ENCODE measurements around the gene TMCO1. TPM values are rescaled to one million over a fixed set of nuclear protein-coding genes. Genes with fewer than 3 reads are reported as not detected.
"Not testable (repeated sequence)": the region's sequence is repeated elsewhere in the genome, so short reads cannot be mapped to it uniquely, and the experiment has no call there.

TMCO1 gene
- polyA plus RNA-seq, 3 donors, result 145 to 171 (median 156) TPM

DNA sequence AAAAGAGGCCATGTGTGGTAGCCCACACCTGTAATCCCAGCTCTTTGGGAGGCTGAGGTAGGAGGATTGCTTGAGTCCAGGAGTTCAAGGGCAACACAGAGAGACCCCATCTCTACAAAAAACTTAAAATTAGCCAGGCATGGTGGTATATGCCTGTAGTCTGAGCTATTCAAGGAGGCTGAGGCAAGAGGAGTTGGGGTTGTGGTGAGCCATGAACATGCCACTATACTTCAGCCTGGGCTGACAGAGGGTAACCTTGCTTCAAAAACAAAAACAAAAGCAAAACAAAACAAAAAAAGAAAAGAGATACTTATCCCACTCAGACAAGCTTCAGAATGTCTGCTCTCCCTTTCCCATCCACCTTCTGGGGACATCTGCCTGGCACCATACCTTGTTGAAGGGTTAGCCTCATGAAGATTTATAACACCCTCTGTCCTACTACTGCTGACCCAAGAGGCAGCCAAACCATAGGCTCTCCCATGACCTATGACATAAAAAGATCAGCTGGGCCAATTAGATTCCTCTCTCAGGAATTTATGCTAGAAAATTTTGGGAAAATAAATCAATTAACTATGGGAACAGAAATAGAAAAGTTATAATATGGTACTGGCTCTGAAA lies 13.2 kb downstream of the TMCO1 start:
- no peak for DNase-seq

DNA sequence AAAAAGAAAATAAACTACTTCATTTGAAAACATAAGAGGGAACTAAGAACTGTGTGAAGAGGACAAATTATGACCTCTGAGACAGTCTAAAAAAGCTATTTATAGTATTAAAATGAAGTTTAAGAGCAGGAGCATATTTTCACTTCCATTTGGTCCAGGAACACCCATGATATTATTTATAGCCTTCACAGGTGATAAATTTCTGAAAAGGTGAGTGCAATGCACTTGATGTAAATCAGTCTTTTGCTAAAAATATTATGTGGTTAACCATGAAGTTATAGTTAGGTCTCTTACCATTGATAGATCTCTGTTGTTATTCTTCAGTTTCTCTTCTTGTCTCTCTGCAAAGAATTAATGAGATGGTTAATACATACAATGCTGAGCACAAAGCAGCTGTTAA lies 14.7 kb downstream of the TMCO1 start:
- DNase-seq, result no peak

DNA sequence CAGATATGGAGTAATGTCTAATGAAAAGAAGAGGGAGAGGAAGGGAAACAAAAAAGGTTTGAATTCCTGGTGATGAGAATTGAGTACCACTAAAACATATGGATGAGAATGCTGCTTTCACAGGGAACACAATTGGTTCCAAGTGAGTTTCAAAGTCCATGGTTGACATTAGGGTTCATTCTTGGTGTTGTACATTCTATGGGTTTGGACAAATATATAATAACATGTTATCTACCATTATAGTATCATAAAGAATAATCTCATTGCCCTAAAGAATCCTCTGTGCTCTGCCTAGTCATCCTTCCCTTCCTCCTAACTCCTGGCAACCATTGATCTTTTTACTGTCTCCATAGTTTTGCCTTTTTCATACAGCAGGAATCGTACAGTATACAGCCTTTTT lies 20.1 kb downstream of the TMCO1 start:
- no peak for DNase-seq

DNA sequence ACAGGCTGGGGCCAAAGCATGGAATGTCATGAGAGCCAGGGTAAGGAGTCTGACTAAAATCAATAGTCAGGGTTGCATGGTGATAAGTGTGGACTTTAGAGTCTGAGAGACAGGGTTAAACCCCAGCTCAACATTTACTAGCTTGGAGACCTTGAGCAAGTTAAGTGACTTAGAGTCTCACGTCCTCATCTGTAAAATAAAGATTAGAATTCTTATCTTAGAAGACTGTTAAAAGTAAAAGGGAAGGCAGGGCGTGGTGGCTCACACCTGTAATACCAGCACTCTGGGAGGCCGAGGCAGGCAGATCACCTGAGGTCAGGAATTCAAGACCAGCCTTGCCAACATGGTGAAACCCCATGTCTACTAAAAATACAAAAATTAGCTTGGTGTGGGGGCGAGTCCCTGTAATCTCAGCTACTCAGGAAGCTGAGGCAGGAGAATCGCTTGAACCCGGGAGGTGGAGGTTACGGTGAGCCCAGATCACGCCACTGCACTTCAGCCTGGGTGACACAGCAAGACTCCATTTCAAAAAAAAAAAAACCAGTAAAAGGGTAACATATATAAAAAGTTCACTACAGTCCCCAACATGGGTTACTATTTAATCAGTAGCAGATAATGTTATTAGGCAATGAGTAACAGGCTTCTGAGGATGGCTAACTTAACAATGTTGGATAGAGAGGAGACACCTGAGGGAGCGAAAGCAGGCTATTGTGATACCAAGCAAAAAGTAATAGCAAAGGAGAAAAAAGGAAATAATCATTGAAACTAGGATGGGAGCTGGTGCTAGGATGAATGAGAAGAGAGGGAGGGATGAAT lies 20.8 kb downstream of the TMCO1 start:
- no peak for DNase-seq

DNA sequence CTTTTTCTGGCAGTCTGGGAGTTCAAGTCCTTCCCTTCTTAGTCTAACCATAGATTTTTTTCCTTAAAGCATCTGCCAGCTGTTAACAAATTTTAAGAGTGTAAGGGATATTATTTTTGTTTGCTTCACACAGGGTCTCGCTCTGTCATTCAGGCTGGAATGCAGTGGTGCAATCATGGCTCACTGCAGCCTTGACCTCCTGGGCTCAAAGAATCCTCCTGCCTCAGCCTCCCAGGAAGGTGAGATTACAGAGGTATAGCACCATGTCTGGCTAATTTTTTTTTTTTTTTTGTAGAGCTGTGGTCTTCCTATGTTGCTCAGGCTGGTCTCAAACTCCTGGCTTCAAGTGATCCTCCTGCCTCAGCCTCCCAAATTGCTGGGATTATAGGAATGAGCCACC lies 23.8 kb downstream of the TMCO1 start:
- DNase-seq, result not testable (repeated sequence)

DNA sequence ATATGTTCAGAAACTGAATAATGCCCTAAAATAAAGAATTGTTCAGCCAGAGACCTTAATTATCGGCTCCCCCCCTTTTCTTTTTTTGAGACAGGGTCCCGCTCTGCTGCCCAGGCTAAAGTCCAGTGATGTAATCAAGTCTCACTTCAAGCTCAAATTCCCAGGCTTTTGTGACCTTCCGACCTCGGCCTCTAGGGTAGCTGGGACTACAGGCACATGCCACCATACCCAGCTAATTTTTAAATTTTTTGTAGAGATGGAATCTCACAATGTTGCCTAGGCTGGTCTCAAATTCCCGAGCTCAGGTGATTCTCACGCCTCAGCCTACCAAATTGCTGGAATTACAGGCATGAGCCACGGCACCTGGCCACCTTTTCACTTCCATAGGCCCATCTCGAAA lies 26.5 kb downstream of the TMCO1 start:
- DNase-seq, result no peak

DNA sequence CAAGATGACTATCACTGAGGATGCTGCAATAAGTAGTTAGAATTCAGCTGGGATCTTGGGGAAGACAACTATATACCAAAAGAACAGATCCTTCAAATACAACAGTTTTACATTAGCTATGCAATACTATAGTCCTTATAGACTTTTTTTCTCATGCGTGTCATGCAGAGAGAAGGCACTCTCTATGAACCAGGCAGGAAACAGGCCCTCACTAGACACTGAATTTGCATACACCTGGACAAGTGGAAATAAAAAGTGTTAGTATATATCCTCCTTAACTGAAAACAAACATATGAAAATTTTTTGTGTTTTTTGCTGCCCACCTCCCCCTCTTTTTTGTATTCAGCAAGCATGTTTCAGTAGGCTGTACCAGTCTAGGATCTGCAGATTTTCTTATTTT lies 29.9 kb downstream of the TMCO1 start:
- no peak for DNase-seq

DNA sequence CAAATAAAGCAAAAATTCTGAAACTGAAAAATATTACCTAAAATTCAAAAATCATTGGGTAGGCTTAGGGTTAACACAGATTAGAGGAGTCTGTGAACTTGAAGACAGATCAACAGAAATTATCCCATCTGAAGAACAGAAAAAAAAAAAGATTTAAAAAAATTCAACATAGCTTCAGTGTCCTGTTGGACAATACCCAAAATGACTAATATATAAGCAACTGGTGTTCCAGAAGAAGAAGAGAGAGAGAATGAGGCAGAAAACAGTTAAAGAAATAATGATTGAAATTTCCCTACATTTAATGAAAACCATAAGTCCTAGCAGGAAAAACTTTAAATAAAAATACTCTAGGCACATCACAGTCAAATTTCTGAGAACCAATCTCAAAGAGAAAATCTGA lies 31.5 kb downstream of the TMCO1 start:
- no peak for DNase-seq

DNA sequence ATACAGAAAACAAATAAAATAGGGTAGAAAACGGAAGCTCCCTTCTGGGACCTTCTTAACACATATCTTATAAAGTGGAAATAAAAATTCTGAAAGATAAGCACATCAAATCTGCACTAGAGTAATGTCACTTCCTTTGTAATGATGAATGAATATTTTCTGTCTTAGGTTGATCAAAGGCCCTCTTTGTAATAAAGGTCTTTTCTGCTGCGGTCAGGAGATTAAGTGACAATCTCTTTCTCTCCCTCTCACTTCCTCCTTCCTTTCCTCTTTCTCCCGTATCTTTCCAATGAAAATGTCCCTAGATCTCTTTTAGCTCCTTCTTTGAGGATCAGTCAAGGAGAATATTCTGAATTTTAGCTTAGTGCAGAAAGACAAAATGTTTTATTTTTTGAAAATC lies 33.8 kb downstream of the TMCO1 start:
- DNase-seq, result no peak

DNA sequence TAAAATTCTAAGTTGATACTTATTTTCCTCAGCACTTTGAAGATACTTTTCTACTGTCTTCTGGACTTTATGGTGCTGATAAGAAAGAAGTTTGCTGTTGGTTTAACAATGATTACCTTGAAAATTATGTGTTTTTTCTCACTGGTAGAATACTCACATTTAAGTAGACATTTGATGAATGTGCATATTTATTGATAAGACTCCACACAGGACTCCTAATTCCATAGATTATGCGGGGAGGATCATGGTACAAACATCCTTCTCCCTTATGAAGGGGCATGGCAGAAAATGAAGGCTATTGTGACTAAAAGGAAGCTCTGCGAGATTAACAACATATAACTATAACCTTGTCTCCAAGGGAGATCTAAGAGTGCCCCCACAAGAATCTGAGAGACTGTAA lies 41.8 kb downstream of the TMCO1 start:
- DNase-seq, result no peak

DNA sequence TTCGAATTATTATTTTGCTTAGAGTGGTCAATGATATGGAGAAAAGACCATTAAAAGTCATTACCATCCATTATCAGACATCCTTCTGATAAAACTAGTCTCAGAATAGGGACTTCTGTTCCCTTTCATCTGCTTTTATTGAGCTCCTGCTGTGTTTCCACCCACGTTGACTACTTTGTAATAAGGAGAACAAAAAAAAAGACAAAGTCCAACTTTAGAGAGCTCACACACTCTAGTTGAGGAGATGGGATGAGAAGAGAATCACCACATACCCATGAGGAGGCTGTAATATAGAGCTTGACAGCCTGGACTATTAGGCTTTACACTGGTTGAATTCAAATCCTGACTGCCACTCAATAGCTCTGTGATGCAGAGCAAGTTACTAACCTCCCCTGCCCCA lies 42.5 kb downstream of the TMCO1 start:
- no peak for DNase-seq

DNA sequence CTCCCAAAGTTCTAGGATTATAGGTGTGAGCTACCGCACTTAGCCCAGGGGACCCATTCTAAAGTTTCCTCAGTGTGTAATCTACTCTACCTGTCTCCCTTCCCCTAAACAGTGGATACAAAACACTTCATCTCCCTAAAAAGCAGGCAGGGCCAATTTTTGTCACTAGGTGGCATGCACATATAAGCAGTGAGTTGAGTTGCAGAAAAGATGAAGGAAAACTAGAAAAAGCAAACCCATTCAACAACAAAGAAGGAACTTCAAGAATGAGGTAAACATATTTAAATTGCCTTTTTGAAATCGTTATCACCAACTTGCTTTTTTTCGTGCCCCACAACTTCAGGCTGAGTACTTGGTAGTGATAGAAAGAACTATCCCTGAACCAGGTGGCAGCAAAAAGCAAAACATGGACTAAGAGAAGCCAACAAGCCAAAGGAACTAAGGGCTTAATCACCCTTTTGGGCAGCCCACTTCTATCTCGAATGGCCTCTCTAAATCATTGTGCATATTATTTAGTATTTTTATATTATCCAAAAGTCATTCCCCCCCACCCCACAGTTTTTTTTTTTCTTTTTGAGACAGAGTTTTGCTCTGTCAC lies 50.7 kb downstream of the TMCO1 start:
- peak; percentile 52 for DNase-seq

DNA sequence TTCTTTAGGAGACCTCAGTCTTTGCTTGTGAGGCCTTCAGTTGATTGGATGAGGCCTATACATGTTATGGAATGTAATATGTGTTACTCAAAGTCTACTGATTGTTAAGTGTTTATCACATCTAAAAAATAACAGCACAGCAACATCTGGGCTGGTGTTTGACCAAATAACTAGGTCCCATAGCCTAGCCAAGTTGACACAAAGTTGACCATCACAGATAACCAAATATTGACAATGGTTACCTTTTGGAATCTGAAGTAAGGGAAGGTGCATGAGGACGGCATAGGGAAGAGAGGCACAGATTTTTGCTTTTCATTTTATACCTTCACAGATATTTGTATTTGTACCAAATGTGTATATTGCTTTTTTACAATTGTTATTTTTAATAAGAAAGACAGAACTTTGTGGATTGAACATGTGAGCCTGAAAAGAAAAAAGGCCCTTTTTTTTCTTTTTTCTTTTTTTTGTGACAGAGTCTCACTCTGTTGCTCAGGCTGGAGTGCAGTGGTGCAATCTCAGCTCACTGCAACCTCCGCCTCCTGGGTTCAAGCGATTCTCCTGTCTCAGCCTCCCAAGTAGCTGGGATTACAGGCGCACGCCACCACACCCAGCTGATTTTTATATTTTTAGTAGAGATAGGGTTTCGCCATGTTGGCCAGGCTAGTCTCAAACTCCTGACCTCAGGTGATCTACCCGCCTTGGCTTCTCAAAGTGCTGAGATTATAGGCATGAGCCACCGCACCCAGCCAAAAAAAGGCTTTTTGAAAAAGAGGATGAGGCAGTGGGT lies 52.2 kb downstream of the TMCO1 start:
- not testable (repeated sequence) for DNase-seq

DNA sequence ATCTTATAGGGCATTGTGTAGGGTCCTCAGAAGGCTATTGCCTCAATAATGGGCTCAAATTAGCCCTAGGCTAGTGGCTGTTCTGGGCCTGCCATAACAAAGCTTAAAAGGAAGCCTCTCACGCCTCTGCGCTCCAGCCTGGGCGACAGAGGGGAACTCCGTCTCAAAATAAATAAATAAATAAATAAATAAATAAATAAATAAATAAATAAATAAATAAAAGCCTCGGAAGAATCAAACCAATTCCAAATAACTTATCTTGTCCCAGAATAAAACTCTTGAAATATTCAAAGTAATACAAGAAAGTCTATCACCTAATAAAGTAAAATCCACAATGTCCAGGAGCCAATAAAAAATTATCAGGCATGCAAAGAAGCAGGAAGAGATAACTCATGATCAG lies 55.9 kb downstream of the TMCO1 start:
- DNase-seq, result no peak

DNA sequence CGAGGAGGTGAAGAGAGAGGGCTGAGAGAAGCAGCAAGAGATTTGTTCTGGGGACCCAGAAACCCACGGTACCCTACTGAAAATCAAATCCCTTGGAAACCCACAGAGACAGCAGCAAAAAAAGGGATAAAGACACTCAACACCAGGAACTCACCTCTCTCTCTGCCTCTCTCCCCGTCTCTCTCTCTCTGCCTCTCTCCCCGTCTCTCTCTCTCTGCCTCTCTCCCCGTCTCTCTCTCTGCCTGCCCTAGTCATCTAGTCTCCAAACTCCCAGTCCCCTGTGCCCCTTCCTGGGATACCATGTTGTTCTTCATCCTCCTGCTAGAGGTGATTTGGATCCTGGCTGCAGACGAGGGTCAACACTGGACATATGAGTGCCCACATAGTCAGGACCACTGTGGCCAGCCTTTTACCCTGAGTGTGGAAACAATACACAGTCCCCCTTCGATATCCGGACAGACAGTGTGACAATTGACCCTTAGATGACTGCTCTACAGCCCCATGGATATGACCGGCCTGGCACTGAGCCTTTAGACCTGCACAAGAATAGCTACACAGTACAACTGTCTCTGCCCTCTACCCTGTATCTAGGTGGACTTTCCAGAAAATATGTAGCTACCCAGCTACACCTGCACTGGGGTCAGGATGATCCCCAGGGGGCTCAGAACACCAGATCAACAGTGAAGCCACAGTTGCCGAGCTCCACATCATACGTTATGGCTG lies 60.5 kb downstream of the TMCO1 start:
- no peak for DNase-seq

DNA sequence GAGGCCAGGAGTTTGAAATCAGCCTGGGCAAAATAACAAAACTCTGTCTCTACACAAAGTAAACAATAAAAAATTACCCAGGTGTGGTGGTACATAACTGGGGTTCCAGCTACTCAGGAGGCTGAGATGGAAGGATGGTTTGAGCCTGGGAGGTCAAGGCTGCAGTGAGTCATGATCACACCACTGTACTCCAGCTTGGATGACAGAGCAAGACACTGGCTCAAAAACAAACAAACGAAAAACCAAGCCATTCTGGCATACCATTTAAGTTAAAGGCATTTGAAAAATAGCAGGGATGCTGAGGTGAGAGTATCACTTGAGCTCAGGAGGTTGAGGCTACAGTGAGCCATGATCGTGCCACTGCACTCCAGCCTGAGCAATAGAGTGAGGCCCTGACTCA lies 65.0 kb downstream of the TMCO1 start:
- no peak for DNase-seq

DNA sequence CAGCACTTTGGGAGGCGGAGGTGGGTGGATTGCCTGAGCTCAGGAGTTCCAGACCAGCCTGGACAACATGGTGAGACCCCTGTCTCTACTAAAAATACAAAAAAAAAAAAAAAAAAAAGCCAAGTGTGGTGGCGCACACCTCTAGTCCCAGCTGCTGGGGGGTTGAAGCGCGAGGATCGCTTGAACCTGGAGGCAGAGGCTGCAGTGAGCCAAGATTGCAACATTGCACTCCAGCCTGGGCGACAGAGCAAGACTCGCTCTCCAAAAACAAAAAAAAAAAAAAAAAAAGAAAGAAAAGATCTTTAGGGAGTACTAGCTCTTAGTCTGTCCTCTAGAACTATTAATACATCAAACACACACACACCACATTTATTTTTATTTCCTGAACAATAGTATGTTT lies 66.7 kb downstream of the TMCO1 start:
- DNase-seq, result not testable (repeated sequence)

DNA sequence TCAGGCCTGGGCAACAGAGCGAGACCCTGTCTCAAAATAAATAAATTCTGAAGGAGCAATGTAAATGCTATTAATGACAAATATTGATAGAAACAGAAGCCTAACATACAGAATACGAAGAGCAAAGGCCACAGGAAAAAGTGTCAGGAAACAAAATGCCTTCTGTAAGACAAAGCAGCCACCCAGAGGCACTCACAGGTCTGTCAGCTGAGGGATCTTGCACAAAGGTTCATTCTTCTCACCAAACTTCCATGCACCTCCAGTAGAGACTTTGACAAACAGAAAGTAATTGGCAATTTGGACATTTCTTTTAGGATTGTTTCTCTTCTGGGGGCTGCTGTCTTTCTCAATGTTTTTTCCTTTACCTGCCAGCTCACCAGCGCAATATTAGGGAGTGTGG lies 69.1 kb downstream of the TMCO1 start:
- no peak for DNase-seq

DNA sequence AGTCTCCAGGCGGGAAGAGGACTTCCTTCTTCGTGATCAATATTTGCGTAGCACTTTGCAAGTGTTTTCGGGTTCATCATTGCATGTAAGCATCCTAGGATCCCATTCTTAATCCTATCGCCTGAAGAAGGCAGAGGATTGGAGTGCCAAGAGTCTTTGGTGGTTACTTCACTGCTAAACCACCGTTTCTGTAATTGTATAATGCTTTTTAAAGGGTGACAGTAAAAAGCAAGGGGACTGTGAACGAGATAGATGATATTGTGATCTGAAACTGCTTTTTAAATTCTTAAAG lies 70.0 kb downstream of the TMCO1 start:
- DNase-seq, result peak; percentile 4

DNA sequence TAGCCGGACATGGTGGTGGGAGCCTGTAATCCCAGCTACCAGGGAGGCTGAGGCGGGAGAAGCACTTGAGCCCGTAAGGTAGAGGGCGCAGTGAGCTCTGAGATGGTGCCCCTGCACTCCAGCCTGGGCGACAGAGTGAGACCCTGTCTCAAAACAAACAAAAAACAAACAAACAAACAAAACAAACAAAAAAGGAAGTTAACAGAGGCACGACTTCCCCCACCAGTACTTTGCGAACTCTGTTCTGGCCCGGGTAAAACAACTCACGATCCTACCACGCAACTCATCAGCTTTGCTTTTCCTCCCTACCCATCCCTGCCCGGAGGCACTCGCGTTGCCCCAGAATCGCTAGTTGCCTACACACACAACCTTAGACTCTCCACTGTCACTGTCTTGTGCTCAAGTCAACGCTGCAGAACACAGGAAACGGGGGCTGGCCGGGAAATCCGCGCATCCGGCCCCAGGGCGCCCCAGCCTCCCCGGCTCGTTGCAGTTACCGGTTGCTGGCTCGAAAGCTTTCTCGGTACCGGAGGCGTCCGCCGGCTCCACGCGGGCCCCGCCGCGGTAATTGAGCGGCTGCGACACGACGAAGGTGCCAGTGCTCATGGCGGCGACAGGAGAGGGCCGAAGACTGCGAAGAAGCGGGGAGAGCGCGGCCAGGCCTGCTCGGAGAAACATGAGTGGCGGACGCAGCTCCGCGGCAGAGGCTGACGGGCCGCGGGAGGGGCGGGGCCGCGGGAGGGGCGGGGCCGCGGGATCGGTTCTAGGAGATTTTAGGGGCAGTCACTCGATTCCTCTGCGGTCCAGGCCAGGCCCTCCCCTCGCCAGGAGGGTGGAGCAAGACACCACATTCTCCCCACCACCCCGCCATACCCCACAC lies 70.5 kb downstream of the TMCO1 start, which contains the start of gene ALDH9A1:
TSS of gene ALDH9A1 (minus strand) at position 682 of the 880 bp plus-strand sequence. CDS start at position 678, 4 bp downstream.
- DNase-seq, result peak; percentile 86

DNA sequence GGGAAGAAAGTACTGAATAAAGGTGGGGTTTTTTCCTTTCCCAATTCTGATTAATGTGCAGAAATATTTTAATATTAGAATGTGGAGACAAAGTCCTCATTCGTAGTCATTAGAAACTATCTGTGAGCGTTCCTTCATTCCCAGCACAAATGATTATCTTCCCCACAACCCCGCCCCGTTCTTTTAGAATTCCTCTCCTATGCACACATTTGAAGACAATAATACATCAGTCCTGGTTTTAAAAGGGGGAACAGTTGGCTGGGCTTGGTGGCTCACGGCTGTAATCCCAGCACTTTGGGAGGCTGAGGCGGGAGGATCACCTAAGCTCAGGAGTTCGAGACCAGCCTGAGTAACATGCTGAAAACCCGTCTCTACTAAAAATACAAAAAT lies 71.2 kb downstream of the TMCO1 start:
- DNase-seq, result no peak
